Breast epithelium (tissue), 4 donors: ENCODE data around the gene DLG1. TPM values are rescaled to one million over a fixed set of nuclear protein-coding genes. Genes with fewer than 3 reads are reported as not detected.

Source experiments
- DNase-seq, 2 donors: peaks; one replicate each; pipeline ENCODE4 v3.0.0-alpha.2; 2019; ENCODE audit warnings: low spot score in 2 of 2
- H3K27ac ChIP-seq, 2 donors: fragments of 200-600 bp; sonication (generic) in 1 of 2; one replicate each; pipeline ENCODE4 v1.5.1; 2016 to 2019; ENCODE audit warnings: mild to moderate bottlenecking in 1 of 2
- H3K27me3 ChIP-seq, 2 donors: fragments of 200-600 bp; sonication (generic) in 1 of 2; one replicate each; pipeline versions ENCODE4 v1.5.1 to v1.6.0; 2017 to 2019; ENCODE audit warnings: control low read depth in 1 of 2, mild to moderate bottlenecking in 1 of 2
- H3K36me3 ChIP-seq: fragments of 200-600 bp; one replicate; pipeline ENCODE4 v1.5.1; 2019
- H3K4me1 ChIP-seq, 2 donors: fragments of 200-600 bp; sonication (generic); one replicate each; pipeline ENCODE4 v1.5.1; 2016 to 2019; ENCODE audit warnings: control low read depth in 1 of 2
- H3K4me3 ChIP-seq, 3 donors: fragments of 200-600 bp; sonication (generic); 1 replicate in 2 of 3; 2 replicates in 1 of 3; pipeline ENCODE4 v1.5.1; 2016 to 2019; ENCODE audit warnings: mild to moderate bottlenecking in 3 of 3, moderate library complexity in 2 of 3
- H3K9me3 ChIP-seq, 2 donors: fragments of 200-600 bp; sonication (generic) in 1 of 2; one replicate each; pipeline ENCODE4 v1.5.1; 2016 to 2019; ENCODE audit warnings: control low read depth in 1 of 2
- POLR2A ChIP-seq: fragments of 450-650 bp; IDR thresholded peaks from one replicate; pipeline ENCODE4 v1.6.1; 2016; ENCODE audit warnings: antibody characterized with exemption, mild to moderate bottlenecking, moderate library complexity
- POLR2AphosphoS5 ChIP-seq, 3 donors: sonication (generic); formaldehyde crosslinking; IDR thresholded peaks; one replicate each; pipeline ENCODE4 v1.6.1; 2017; ENCODE audit warnings: antibody characterized with exemption in 3 of 3
- intact Hi-C: fragments of 100-400 bp; cut with DNase I; formaldehyde crosslinking; loops from one replicate; pipeline ENCODE4 v1.15.1; 2023; ENCODE audit warnings: low total_unique reads
- total RNA-seq, 3 donors: library from RNA; depleted of rRNA; stranded (reverse); fragments of >200 nt; gene quantifications; one replicate each; pipeline ENCODE4 v1.1.0, GENCODE V29; 2016
- TF ChIP-seq, protein P1 (sequence below), 3 donors: fragments of 450-650 bp; IDR thresholded peaks; one replicate each; pipeline ENCODE4 v1.5.1; 2016 to 2017; ENCODE audit warnings: antibody characterized with exemption in 3 of 3, mild to moderate bottlenecking in 3 of 3, moderate library complexity in 3 of 3

Gene DLG1
- total RNA-seq, 3 donors from 2014 or later = 76.0 to 100 (median 76.7) TPM

DNA sequence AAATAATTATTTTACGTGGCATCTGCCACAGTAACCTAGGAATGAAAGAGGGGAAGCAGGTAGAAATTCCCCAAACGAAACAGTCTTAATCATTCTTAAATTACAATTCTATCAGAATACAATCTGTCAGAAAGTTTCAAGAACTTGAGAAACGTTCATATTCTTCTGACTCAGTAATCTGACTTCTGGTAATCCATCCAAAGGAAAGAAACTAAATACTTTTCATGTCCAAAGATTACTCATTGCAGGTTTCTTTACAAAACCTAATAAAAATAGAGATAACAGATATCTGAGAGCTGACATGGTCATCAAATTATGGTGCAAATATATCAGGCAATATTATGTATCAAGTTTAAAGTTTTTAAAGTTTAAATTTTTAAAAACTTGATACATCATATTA, 109.4 kb downstream of the DLG1 start:
- Histone ChIP-seq H3K27me3 (no peaks in the 10 kb centered on the region), H3K4me1 (no peaks in the 10 kb centered on the region), H3K27ac (no peak overlapping the region), H3K4me3 (no peak overlapping the region), H3K9me3 (no peaks in the 10 kb centered on the region), H3K36me3 (no peaks in the 10 kb centered on the region)
- no peak for DNase-seq
- intact Hi-C loops = no loop called here
- TF ChIP-seq POLR2A (no peak), POLR2AphosphoS5 (IDR thresholded peaks at IDR 0.05) (no peak)
- TF ChIP-seq, protein P1, sequence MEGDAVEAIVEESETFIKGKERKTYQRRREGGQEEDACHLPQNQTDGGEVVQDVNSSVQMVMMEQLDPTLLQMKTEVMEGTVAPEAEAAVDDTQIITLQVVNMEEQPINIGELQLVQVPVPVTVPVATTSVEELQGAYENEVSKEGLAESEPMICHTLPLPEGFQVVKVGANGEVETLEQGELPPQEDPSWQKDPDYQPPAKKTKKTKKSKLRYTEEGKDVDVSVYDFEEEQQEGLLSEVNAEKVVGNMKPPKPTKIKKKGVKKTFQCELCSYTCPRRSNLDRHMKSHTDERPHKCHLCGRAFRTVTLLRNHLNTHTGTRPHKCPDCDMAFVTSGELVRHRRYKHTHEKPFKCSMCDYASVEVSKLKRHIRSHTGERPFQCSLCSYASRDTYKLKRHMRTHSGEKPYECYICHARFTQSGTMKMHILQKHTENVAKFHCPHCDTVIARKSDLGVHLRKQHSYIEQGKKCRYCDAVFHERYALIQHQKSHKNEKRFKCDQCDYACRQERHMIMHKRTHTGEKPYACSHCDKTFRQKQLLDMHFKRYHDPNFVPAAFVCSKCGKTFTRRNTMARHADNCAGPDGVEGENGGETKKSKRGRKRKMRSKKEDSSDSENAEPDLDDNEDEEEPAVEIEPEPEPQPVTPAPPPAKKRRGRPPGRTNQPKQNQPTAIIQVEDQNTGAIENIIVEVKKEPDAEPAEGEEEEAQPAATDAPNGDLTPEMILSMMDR (IDR thresholded peaks at IDR 0.05) = no peak

DNA sequence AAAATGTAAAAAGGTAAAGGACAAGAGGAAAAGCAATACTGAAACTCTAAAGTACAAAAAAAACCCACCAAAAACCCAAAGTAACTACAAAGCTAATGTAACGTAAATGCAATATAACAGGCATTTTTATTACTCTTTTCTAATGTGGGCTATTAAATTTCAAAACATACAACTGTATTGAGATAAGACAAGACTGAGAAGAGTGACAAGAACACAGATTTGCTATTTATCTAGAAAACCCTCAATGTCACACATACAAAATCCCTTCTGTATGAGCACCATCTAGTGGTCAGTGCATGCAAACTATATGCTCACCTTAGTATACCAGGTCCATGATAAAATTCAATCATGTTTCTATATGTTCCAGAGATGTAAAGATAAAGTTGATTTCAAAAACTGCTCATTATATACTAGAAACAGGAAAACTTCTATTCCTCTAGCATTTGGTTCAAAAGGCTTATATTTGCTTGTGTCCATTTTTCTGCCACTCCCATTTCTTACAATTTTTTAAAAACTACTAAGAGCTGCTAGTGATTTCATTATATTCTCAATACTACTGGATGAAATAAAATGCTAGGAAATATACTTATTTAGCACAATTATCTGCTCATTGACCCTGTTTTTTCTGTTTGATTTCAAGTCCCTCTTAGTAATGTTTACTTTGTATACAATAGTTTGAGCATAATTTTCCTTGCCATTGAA, 111.4 kb downstream of the DLG1 start:
- TF ChIP-seq POLR2AphosphoS5 (IDR thresholded peaks at IDR 0.05) = no peak
- TF ChIP-seq, protein P1 (IDR thresholded peaks at IDR 0.05) = peak; percentile 41 to 69 (median 58)
- no peak for TF ChIP-seq POLR2A
- no peak for DNase-seq

DNA sequence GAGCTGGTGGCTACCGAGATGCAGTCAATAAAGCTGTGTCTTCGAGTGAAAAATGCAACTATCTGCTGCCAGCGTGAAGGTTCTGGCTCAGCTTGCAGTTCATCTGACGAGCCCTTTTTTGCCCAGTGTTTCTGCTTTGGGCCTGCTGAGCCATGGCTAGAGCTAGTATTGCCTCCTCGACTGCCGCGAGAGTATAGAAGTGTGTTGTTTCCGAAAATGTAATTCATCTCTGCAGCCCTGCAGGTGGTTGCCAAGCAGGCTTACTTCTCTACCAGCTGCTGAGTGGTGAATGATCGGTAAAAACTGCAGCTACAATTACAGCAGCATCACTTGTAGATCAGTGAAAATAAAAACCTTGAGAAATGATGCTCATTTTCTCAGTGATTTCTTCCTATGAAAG, 114.8 kb downstream of the DLG1 start:
- no peak for DNase-seq
- Histone ChIP-seq H3K4me3 (no peak overlapping the region), H3K27me3 (no peaks in the 10 kb centered on the region), H3K36me3 (no peaks in the 10 kb centered on the region), H3K4me1 (no peaks in the 10 kb centered on the region), H3K9me3 (no peaks in the 10 kb centered on the region), H3K27ac (no peak overlapping the region)
- TF ChIP-seq, protein P1 (IDR thresholded peaks at IDR 0.05) = no peak
- TF ChIP-seq POLR2A (no peak), POLR2AphosphoS5 (IDR thresholded peaks at IDR 0.05) (no peak)
- intact Hi-C loops = no loop called here

More for the DNA sequence above, 111.4 kb downstream of the DLG1 start:
- no peaks in the 10 kb centered on the region for H3K9me3 ChIP-seq
- no peak overlapping the region for H3K4me3 ChIP-seq
- no peaks in the 10 kb centered on the region for H3K27me3 ChIP-seq
- intact Hi-C loops = no loop called here
- no peaks in the 10 kb centered on the region for H3K36me3 ChIP-seq
- H3K4me1 ChIP-seq = no peaks in the 10 kb centered on the region
- no peak overlapping the region for H3K27ac ChIP-seq

DNA sequence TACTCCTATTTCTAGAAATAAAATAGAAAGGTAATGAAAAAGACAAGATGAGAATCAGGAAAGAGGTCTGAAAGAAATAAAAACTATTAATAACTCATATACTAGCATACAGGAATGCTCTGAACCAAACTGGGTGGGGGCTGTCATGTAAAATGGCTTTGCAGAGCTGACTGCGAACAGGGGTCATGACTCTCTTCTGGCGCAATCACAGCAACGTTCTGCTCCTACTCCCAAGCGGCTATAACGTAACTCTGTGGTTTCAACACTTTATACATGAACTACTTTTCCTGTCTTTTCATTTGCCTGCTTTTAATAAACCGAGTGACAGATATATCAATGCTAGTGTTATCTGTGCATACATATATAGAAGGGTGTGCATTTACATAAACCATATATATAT, 116.7 kb downstream of the DLG1 start:
- H3K9me3 ChIP-seq = no peaks in the 10 kb centered on the region
- H3K36me3 ChIP-seq = no peaks in the 10 kb centered on the region
- no peak overlapping the region for H3K27ac ChIP-seq
- H3K27me3 ChIP-seq = no peaks in the 10 kb centered on the region
- intact Hi-C loops = no loop called here
- DNase-seq = no peak
- H3K4me3 ChIP-seq = no peak overlapping the region
- TF ChIP-seq POLR2AphosphoS5 (IDR thresholded peaks at IDR 0.05) (no peak), POLR2A (no peak)
- TF ChIP-seq, protein P1 (IDR thresholded peaks at IDR 0.05) = no peak
- H3K4me1 ChIP-seq = no peaks in the 10 kb centered on the region

DNA sequence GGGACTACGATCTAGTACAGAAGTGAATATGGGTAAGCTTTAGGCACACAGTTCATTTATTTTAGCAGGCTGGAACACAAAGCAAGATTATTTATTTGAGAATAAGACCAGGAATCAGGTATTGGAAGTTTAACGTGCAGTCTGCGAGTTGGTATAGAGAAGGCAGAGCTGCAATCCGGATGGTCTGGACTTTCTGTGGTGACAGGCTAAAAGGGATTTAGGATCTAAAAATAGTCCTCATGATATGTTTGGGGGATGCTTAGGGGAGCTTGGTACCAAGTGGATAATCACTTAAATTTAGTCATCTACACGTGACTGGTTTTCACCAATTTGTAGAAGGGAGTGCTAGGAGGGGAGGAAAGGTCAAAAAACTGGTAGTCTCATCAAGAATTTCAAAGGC, 119.4 kb downstream of the DLG1 start:
- intact Hi-C loops = no loop called here
- Histone ChIP-seq H3K36me3 (no peaks in the 10 kb centered on the region), H3K4me1 (no peaks in the 10 kb centered on the region), H3K27me3 (no peaks in the 10 kb centered on the region), H3K9me3 (no peaks in the 10 kb centered on the region), H3K4me3 (no peak overlapping the region), H3K27ac (no peak overlapping the region)
- TF ChIP-seq POLR2AphosphoS5 (IDR thresholded peaks at IDR 0.05) (no peak), POLR2A (no peak)
- TF ChIP-seq, protein P1 (IDR thresholded peaks at IDR 0.05) = no peak
- no peak for DNase-seq
